ENCODE results near the gene SLC5A2.
"Not testable (repeated sequence)": the region's sequence is repeated elsewhere in the genome, so short reads cannot be mapped to it uniquely, and the experiment has no call there.

- TF ChIP-seq CTCF (IDR thresholded peaks at IDR 0.05; ENCODE audit: poor library complexity); EZH2 (IDR thresholded peaks at IDR 0.05; ENCODE audit: borderline replicate concordance): not testable (repeated sequence)
These were observed 20.6 kb downstream of the SLC5A2 start for GRCh38 chr16:31503555-31503954.
